T-helper 2 cell treated with Interferon-gamma antibody and Interleukin-4, amounts not matched to agents 100 ng/mL and 5 ng/mL, for 36 hours (primary cell): Measurements from ENCODE around the gene HOXA3. TPM values are rescaled to one million over a fixed set of nuclear protein-coding genes. Genes with fewer than 3 reads are reported as not detected.

Experiments
- intact Hi-C: fragments of 100-400 bp; cut with micrococcal nuclease; formaldehyde crosslinking; loops from one replicate; pipeline ENCODE4 v1.15.1; 2023
- total RNA-seq: library from RNA; stranded (reverse); gene quantifications from 2 replicates; pipeline ENCODE4 v1.2.3, GENCODE V29; 2022

Gene HOXA3
- total RNA-seq, 1 donor from 2014 or later = not detected

GRCh38 chr7:27066148-27066547 is 86.2 kb downstream of the HOXA3 start:
- intact Hi-C loops = no loop called here

DNA sequence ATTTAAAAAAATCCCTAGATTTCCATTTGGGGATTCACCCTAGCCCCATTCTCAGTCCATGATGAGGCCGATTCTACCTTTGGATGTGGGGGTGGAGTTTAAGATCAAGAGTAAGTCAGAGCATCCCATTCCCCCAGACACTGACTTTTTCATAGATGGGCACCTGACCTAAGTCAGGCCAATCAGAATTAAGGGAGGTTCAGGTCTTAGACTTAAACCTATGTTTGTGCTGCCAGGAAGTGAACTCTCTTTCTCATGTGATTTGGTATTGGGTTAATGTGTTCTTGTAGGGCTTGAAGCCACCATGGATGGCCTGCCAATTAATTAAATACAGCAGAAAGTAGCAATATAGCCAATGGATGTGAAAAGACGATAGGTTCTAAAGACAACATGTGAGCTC is 86.7 kb downstream of the HOXA3 start:
- intact Hi-C loops = no loop called here

DNA sequence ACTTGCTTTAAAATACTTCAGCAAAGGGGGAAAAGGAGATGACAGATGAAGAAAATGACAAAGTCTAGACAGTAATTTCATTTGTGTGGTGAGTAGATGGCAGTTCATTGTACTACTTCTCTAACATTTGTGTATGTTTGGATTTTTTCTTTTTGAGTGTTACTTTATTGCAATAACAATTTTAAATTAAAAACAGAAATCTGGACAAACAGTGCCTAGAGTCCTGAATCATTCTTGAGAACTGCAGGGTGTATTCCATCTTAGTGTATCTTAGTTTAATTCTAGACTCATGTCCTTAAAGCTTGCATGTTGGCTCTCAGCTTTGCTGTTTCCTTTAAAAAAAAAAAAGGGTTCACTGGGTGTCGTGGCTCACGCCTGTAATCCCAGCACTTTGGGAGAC is 87.7 kb downstream of the HOXA3 start:
- intact Hi-C loops = no loop called here

DNA sequence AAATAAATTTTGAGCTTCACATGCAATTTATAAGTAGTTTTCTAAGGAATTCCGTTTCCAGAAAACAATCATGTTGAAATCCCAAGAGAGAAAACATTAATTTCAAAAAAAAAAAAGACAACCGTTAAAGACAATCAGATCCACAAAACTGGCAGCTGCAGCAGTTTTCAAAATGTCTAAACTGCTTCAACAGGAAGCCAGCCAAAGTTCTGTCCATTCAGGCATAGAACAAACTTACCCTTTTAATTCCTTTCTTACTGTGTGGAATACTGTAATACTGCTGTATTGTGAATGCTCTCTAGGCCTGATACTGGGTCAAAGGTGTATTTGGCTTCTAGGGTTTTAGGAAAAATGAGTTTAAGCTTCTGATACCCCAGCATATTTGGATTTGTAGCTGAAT is 88.2 kb downstream of the HOXA3 start:
- intact Hi-C loops = no loop called here

DNA sequence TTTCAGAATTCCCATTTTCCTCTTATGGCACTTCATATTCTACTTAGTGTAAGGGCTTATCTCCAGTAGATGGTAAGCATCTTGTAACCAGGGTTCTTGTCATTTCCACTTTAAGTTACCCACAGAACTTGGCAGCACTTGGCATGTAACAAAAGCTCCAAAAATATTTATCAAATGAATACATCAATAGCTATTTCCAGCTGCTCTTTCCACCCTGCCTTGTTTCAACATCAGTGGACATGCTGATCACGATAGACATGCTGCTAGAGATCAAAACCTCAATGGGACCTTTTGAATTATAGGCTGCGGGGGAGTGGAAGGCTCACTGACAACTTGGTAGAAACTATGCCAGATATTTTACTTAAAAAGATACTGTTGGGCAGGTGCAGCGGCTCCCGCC is 89.4 kb downstream of the HOXA3 start:
- intact Hi-C loops = no loop called here

Other genes starting within 250 kb of the HOXA3 start
- gene HOXA1, start 56.6 kb downstream of the HOXA3 start, total RNA-seq = 0.41 and 0.50 TPM in 2 replicates
- not detected in 2 replicates for gene HOXA2, start 49.9 kb downstream of the HOXA3 start, total RNA-seq
- gene HOXA4, start 21.8 kb downstream of the HOXA3 start, total RNA-seq = 0.16 TPM in 1 of 2 replicates, not detected in the other
- gene HOXA5, start 8.9 kb downstream of the HOXA3 start, total RNA-seq = not detected in 2 replicates
- gene HOXA6, start 4.8 kb downstream of the HOXA3 start, total RNA-seq = not detected in 2 replicates
- not detected in 2 replicates for gene HOXA7, start 4.1 kb upstream of the HOXA3 start, total RNA-seq
- gene HOXA9, start 13.0 kb upstream of the HOXA3 start, total RNA-seq = not detected in 2 replicates
- 0.11 TPM in 1 of 2 replicates, not detected in the other for gene HOXA10, start 21.7 kb upstream of the HOXA3 start, total RNA-seq
- gene HOXA11, start 32.6 kb upstream of the HOXA3 start, total RNA-seq = not detected in 2 replicates
- gene HOXA13, start 47.5 kb upstream of the HOXA3 start, total RNA-seq = not detected in 2 replicates
- gene EVX1, start 90.2 kb upstream of the HOXA3 start, total RNA-seq = not detected in 2 replicates